Neural crest cell (in vitro differentiated cells): Measurements from ENCODE around the gene PIAS1. TPM values are rescaled to one million over a fixed set of nuclear protein-coding genes. Genes with fewer than 3 reads are reported as not detected.

Source experiments
- DNase-seq: peaks from one replicate; pipeline ENCODE4 v3.0.0; 2021; ENCODE audit warnings: low read depth, mixed read lengths, low spot score
- H3K27ac Mint-ChIP-seq: one replicate; pipeline ENCODE4 v1.8.0; 2021; ENCODE audit warnings: mild to moderate bottlenecking, mixed read lengths; ENCODE audit not compliant: unreplicated experiment
- H3K27me3 Mint-ChIP-seq: 2 replicates; pipeline ENCODE4 v1.8.0; 2021; ENCODE audit warnings: low read depth, mild to moderate bottlenecking, mixed read lengths
- H3K36me3 Mint-ChIP-seq: 2 replicates; pipeline ENCODE4 v1.8.0; 2021; ENCODE audit warnings: low read depth, mild to moderate bottlenecking, mixed read lengths
- H3K4me1 Mint-ChIP-seq: 2 replicates; pipeline ENCODE4 v1.8.0; 2021; ENCODE audit warnings: mixed read lengths
- H3K4me3 Mint-ChIP-seq: one replicate; pipeline ENCODE4 v1.8.0; 2021; ENCODE audit warnings: mild to moderate bottlenecking, mixed read lengths
- H3K9me3 Mint-ChIP-seq: 2 replicates; pipeline ENCODE4 v1.8.0; 2021; ENCODE audit warnings: mixed read lengths
- total RNA-seq: library from RNA; stranded (reverse); gene quantifications from 2 replicates; pipeline ENCODE4 v1.2.1, GENCODE V29; 2021
- TF ChIP-seq, protein P1 (sequence below): fragments of 200-600 bp; sonication (generic); conservative IDR thresholded peaks from 2 replicates; pipeline ENCODE4 v1.5.0; 2021; ENCODE audit warnings: antibody characterized with exemption, mild to moderate bottlenecking

PIAS1 gene
- total RNA-seq, 1 donor from 2014 or later = 41.3 TPM

DNA sequence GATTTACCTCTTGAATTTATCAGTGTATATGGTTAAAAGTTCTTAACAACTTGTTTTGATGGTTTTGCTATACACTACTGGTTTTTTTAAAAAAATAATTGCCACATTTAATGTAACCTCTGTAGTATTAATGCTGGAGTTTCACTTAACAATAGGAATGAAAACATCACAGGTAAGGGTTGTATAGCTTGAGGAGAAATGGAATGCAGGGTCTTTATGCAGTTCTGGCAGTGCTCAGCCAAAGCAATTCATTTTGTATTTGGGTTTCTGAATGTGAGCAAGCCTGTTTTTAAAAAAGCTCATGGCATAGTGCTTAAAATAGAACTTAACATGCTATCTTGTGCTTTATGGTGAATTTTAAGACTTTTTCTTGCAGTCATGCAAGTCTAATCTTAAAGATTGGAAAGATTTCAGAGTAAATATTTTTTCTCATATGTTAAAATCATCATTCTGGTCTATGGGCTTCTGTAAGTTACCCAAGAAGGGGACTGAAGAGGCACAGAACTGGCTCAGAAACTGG, 8.9 kb downstream of the PIAS1 start:
- Mint-ChIP-seq H3K36me3 (no peaks in the 10 kb centered on the region), H3K27ac (no peak overlapping the region), H3K9me3 (no peaks in the 10 kb centered on the region), H3K4me1 (peaks cover 31% of the 10 kb centered on the region), H3K4me3 (no peak overlapping the region), H3K27me3 (no peaks in the 10 kb centered on the region)
- TF ChIP-seq, protein P1, sequence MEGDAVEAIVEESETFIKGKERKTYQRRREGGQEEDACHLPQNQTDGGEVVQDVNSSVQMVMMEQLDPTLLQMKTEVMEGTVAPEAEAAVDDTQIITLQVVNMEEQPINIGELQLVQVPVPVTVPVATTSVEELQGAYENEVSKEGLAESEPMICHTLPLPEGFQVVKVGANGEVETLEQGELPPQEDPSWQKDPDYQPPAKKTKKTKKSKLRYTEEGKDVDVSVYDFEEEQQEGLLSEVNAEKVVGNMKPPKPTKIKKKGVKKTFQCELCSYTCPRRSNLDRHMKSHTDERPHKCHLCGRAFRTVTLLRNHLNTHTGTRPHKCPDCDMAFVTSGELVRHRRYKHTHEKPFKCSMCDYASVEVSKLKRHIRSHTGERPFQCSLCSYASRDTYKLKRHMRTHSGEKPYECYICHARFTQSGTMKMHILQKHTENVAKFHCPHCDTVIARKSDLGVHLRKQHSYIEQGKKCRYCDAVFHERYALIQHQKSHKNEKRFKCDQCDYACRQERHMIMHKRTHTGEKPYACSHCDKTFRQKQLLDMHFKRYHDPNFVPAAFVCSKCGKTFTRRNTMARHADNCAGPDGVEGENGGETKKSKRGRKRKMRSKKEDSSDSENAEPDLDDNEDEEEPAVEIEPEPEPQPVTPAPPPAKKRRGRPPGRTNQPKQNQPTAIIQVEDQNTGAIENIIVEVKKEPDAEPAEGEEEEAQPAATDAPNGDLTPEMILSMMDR = no peak
- DNase-seq = no peak

DNA sequence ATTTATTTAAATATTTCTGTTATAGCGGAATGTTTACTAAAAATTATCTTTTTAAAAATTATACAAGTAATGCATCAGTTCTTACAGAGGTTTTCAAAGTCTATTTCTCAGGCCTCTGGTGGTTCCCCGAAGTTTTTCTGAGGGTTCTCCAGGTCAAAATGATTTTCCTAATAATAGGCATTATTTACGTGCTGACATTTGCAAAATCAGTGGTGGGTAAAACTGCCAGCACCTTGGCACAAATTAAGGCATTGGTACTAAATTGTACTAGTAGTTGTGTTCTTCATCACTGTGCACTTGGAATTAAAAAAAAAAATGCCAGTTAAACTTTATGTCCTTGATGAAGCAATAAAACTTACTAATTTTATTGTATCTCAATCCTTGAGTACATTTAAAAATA, 9.5 kb downstream of the PIAS1 start:
- no peak overlapping the region for H3K4me3 Mint-ChIP-seq
- no peak overlapping the region for H3K27ac Mint-ChIP-seq
- no peaks in the 10 kb centered on the region for H3K9me3 Mint-ChIP-seq
- DNase-seq = no peak
- TF ChIP-seq, protein P1 = no peak
- H3K27me3 Mint-ChIP-seq = no peaks in the 10 kb centered on the region
- H3K4me1 Mint-ChIP-seq = peaks cover 28% of the 10 kb centered on the region
- no peaks in the 10 kb centered on the region for H3K36me3 Mint-ChIP-seq

DNA sequence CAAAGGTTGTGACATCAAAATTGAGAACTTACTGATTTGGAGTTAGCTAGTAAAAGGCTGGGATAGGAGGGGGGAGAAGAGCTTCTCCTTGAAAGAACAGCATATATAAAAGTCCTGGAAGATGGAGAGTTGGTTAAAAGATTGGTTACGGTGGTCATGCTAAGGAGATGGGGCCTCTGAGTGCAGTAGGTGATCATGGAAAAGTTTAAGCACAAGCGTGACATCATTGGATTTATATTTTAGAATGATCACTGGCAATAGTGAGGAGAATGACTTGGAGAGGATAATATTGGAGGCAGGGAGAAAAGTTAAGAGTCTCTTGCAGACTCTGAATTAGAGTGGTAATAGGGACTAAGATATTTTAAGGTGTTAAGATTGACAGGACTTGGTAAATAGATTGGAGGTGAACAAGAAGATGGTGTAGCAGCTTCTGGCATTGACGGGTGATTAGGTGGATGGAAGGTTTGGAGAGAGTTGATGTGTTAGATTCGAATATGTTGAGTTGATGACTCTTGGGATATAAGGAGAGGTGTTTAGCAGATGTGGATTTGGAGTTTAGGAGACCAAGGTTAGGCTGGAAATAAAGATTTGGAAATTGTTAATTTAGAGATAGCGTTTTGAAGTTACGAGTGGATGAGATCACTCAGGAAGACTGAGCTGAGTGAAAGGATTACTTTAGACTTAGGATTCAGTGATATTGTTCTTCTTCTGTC, 19.6 kb downstream of the PIAS1 start:
- H3K27ac Mint-ChIP-seq = no peak overlapping the region
- TF ChIP-seq, protein P1 = no peak
- DNase-seq = no peak
- peaks cover 6% of the 10 kb centered on the region for H3K9me3 Mint-ChIP-seq
- peaks cover 9% of the 10 kb centered on the region for H3K36me3 Mint-ChIP-seq
- H3K4me1 Mint-ChIP-seq = peaks cover 40% of the 10 kb centered on the region
- H3K27me3 Mint-ChIP-seq = no peaks in the 10 kb centered on the region
- no peak overlapping the region for H3K4me3 Mint-ChIP-seq

DNA sequence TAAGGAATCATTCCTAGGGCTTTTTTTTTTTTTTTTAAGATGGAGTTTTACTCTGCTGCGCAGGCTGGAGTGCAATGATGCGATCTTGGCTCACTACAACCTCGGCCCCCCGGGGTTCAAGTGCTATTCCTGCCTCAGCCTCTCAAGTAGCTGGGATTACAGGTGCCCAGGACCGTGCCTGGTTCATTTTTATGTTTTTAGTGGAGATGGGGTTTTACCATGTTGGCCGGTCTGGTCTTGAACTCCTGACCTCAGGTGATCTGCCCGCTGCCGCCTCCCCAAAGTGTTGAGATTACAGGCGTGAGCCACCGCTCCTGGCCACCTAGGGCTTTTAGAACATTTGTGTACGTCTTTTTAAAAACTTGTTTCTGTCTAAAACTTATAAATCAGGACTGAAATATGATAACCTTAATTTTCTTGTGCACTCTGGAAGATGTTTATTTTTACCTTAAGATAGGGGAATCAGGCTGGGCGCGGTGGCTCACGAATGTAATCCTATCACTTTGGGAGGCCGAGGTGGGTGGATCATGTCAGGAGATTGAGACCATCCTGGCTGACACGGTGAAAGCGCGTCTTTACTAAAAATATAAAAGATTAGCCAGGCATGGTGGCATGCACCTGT, 21.8 kb downstream of the PIAS1 start:
- Mint-ChIP-seq H3K36me3 (peaks cover 2% of the 10 kb centered on the region), H3K9me3 (no peaks in the 10 kb centered on the region), H3K4me3 (no peak overlapping the region), H3K27ac (no peak overlapping the region), H3K27me3 (no peaks in the 10 kb centered on the region), H3K4me1 (peaks cover 33% of the 10 kb centered on the region)
- TF ChIP-seq, protein P1 = no peak
- no peak for DNase-seq

DNA sequence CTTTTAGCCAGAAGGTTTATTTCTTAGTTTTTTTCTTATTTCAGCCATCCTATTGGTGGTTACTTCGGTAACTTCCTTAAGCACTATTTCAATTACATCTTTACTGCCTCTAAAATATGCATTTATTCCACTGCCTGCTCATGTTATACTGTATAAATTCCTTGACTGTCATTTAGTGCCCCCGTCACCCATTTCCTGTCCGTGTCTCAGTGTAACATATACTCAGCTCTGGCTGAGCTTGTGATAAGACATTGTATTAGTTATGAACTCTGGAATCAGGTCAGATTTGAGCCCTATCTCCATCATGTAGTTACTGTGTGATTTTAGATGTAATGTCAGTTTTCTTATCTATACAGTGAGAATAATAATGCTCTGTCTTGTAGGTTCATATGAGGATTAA, 24.2 kb downstream of the PIAS1 start:
- H3K4me1 Mint-ChIP-seq = peaks cover 53% of the 10 kb centered on the region
- no peaks in the 10 kb centered on the region for H3K36me3 Mint-ChIP-seq
- no peaks in the 10 kb centered on the region for H3K27me3 Mint-ChIP-seq
- H3K4me3 Mint-ChIP-seq = no peak overlapping the region
- H3K9me3 Mint-ChIP-seq = no peaks in the 10 kb centered on the region
- TF ChIP-seq, protein P1 = no peak
- H3K27ac Mint-ChIP-seq = no peak overlapping the region
- DNase-seq = no peak
